ENCODE measurements around the gene SCUBE2. TPM values are rescaled to one million over a fixed set of nuclear protein-coding genes. Genes with fewer than 3 reads are reported as not detected.

SCUBE2 gene
- total and polyA plus RNA-seq, 5 donors = 0.18 to 3.6 (median 1.6) TPM

- H3K9me3 ChIP-seq (ENCODE audit: control insufficient read depth, low read length) = no peaks in the 10 kb centered on the region
- no peak overlapping the region for H3K27ac ChIP-seq (ENCODE audit: low read length)
- DNase-seq (no peak), ATAC-seq (no peak)
- H3K27me3 ChIP-seq (ENCODE audit: control insufficient read depth, insufficient read depth) = no peaks in the 10 kb centered on the region
- H3K4me3 ChIP-seq (ENCODE audit: low read length) = no peak overlapping the region
- intact Hi-C loops (cut with DNase I) = no loop called here
- H3K4me1 ChIP-seq (ENCODE audit: control insufficient read depth, insufficient read depth, low read length) = no peaks in the 10 kb centered on the region
- 87% methylated on average over 6 of the region's 6 CpGs for WGBS
Observed at GRCh38 chr11:9073466-9074225, 17.8 kb downstream of the SCUBE2 start.

GRCh38 chr11:9072626-9073176 lies 18.7 kb downstream of the SCUBE2 start:
- intact Hi-C loops (cut with DNase I) = no loop called here
- H3K27ac ChIP-seq (ENCODE audit: low read length) = no peak overlapping the region
- H3K27me3 ChIP-seq (ENCODE audit: control insufficient read depth, insufficient read depth) = no peaks in the 10 kb centered on the region
- no peak overlapping the region for H3K4me3 ChIP-seq (ENCODE audit: low read length)
- WGBS = 69% methylated on average over 7 of the region's 7 CpGs
- H3K9me3 ChIP-seq (ENCODE audit: control insufficient read depth, low read length) = no peaks in the 10 kb centered on the region
- DNase-seq (no peak), ATAC-seq (no peak)
- no peaks in the 10 kb centered on the region for H3K4me1 ChIP-seq (ENCODE audit: control insufficient read depth, insufficient read depth, low read length)

- H3K9me3 ChIP-seq (ENCODE audit: control insufficient read depth, low read length) = no peaks in the 10 kb centered on the region
- no peak for ATAC-seq
Observed at GRCh38 chr11:9071692-9072091, 19.7 kb downstream of the SCUBE2 start.

GRCh38 chr11:9070749-9071491 lies 20.5 kb downstream of the SCUBE2 start:
- Histone ChIP-seq H3K4me3 (ENCODE audit: low read length) (no peak overlapping the region), H3K27ac (ENCODE audit: low read length) (no peak overlapping the region), H3K27me3 (ENCODE audit: control insufficient read depth, insufficient read depth) (no peaks in the 10 kb centered on the region), H3K4me1 (ENCODE audit: control insufficient read depth, insufficient read depth, low read length) (no peaks in the 10 kb centered on the region), H3K9me3 (ENCODE audit: control insufficient read depth, low read length) (no peaks in the 10 kb centered on the region)
- intact Hi-C loops (cut with DNase I) = no loop called here
- 89% methylated on average over 9 of the region's 9 CpGs for WGBS
- DNase-seq (no peak), ATAC-seq (no peak)

More at GRCh38 chr11:9071692-9072091, 19.7 kb downstream of the SCUBE2 start:
- Histone ChIP-seq H3K27ac (ENCODE audit: low read length) (no peak overlapping the region), H3K27me3 (ENCODE audit: control insufficient read depth, insufficient read depth) (no peaks in the 10 kb centered on the region), H3K4me1 (ENCODE audit: control insufficient read depth, insufficient read depth, low read length) (no peaks in the 10 kb centered on the region), H3K4me3 (ENCODE audit: low read length) (no peak overlapping the region)
- intact Hi-C loops (cut with DNase I) = no loop called here
- DNase-seq = no peak
- 92% methylated on average over 3 of the region's 3 CpGs for WGBS

GRCh38 chr11:9069862-9070470 lies 21.4 kb downstream of the SCUBE2 start:
- H3K9me3 ChIP-seq (ENCODE audit: control insufficient read depth, low read length) = no peaks in the 10 kb centered on the region
- DNase-seq (no peak), ATAC-seq (no peak)
- no peak overlapping the region for H3K27ac ChIP-seq (ENCODE audit: low read length)
- H3K4me3 ChIP-seq (ENCODE audit: low read length) = no peak overlapping the region
- intact Hi-C loops (cut with DNase I) = no loop called here
- no peaks in the 10 kb centered on the region for H3K4me1 ChIP-seq (ENCODE audit: control insufficient read depth, insufficient read depth, low read length)
- 84% methylated on average over 7 of the region's 7 CpGs for WGBS
- no peaks in the 10 kb centered on the region for H3K27me3 ChIP-seq (ENCODE audit: control insufficient read depth, insufficient read depth)

- 94% methylated on average over 8 of the region's 8 CpGs for WGBS
- Histone ChIP-seq H3K4me1 (ENCODE audit: control insufficient read depth, insufficient read depth, low read length) (no peaks in the 10 kb centered on the region), H3K4me3 (ENCODE audit: low read length) (no peak overlapping the region), H3K27ac (ENCODE audit: low read length) (no peak overlapping the region), H3K27me3 (ENCODE audit: control insufficient read depth, insufficient read depth) (no peaks in the 10 kb centered on the region), H3K9me3 (ENCODE audit: control insufficient read depth, low read length) (no peaks in the 10 kb centered on the region)
- no peak for ATAC-seq
- intact Hi-C loops (cut with DNase I) = no loop called here
- DNase-seq = no peak
Observed at GRCh38 chr11:9069256-9069655, 22.1 kb downstream of the SCUBE2 start.

GRCh38 chr11:9066433-9066925 lies 24.9 kb downstream of the SCUBE2 start:
- Histone ChIP-seq H3K4me3 (ENCODE audit: low read length) (no peak overlapping the region), H3K9me3 (ENCODE audit: control insufficient read depth, low read length) (no peaks in the 10 kb centered on the region), H3K4me1 (ENCODE audit: control insufficient read depth, insufficient read depth, low read length) (no peaks in the 10 kb centered on the region), H3K27ac (ENCODE audit: low read length) (no peak overlapping the region), H3K27me3 (ENCODE audit: control insufficient read depth, insufficient read depth) (no peaks in the 10 kb centered on the region)
- intact Hi-C loops (cut with DNase I) = no loop called here
- 81% methylated on average over 5 of the region's 5 CpGs for WGBS
- no peak for DNase-seq
- peak; percentile 25 to 40 for ATAC-seq

- no peaks in the 10 kb centered on the region for H3K9me3 ChIP-seq (ENCODE audit: control insufficient read depth, low read length)
- intact Hi-C loops (cut with DNase I) = no loop called here
- DNase-seq (no peak), ATAC-seq (no peak)
- H3K4me1 ChIP-seq (ENCODE audit: control insufficient read depth, insufficient read depth, low read length) = no peaks in the 10 kb centered on the region
- no peaks in the 10 kb centered on the region for H3K27me3 ChIP-seq (ENCODE audit: control insufficient read depth, insufficient read depth)
- 85% methylated on average over 15 of the region's 15 CpGs for WGBS
- no peak overlapping the region for H3K4me3 ChIP-seq (ENCODE audit: low read length)
- no peak overlapping the region for H3K27ac ChIP-seq (ENCODE audit: low read length)
Observed at GRCh38 chr11:9065607-9066432, 25.6 kb downstream of the SCUBE2 start.

GRCh38 chr11:9061807-9062206 lies 29.6 kb downstream of the SCUBE2 start:
- no peak for DNase-seq
- 83% methylated on average over 1 of the region's 1 CpG for WGBS
- Histone ChIP-seq H3K27me3 (ENCODE audit: control insufficient read depth, insufficient read depth) (no peaks in the 10 kb centered on the region), H3K4me3 (ENCODE audit: low read length) (no peak overlapping the region), H3K27ac (ENCODE audit: low read length) (no peak overlapping the region), H3K4me1 (ENCODE audit: control insufficient read depth, insufficient read depth, low read length) (no peaks in the 10 kb centered on the region), H3K9me3 (ENCODE audit: control insufficient read depth, low read length) (no peaks in the 10 kb centered on the region)
- ATAC-seq = no peak
- intact Hi-C loops (cut with DNase I) = no loop called here

- 81% methylated on average over 4 of the region's 4 CpGs for WGBS
- Histone ChIP-seq H3K27me3 (ENCODE audit: control insufficient read depth, insufficient read depth) (no peaks in the 10 kb centered on the region), H3K27ac (ENCODE audit: low read length) (no peak overlapping the region), H3K4me3 (ENCODE audit: low read length) (no peak overlapping the region), H3K9me3 (ENCODE audit: control insufficient read depth, low read length) (no peaks in the 10 kb centered on the region), H3K4me1 (ENCODE audit: control insufficient read depth, insufficient read depth, low read length) (no peaks in the 10 kb centered on the region)
- intact Hi-C loops (cut with DNase I) = no loop called here
- ATAC-seq = no peak
- no peak for DNase-seq
Observed at GRCh38 chr11:9060700-9061111, 30.7 kb downstream of the SCUBE2 start.

Data from right cardiac atrium (tissue), 5 donors.